Activated CD4-positive, alpha-beta T cell treated with anti-CD3 and anti-CD28 coated beads, Interleukin-10, Interleukin-2, amounts not matched to agents 100 ng/mL and 50 ng/mL, durations not matched to agents 16 hours and 8 hours (primary cell): ENCODE data around the gene MTUS2.
"Not testable (repeated sequence)": the region's sequence is repeated elsewhere in the genome, so short reads cannot be mapped to it uniquely, and the experiment has no call there.

Experiments
- DNase-seq: peaks from one replicate; pipeline ENCODE4 v3.0.0-alpha.2; 2020

The MTUS2 gene

GRCh38 chr13:29345860-29346582, 525.9 kb downstream of the MTUS2 start:
- not testable (repeated sequence) for DNase-seq

GRCh38 chr13:29355029-29355428, 534.9 kb downstream of the MTUS2 start:
- DNase-seq = no peak

GRCh38 chr13:29359181-29359580, 539.0 kb downstream of the MTUS2 start:
- no peak for DNase-seq

- no peak for DNase-seq
These were observed 541.6 kb downstream of the MTUS2 start for GRCh38 chr13:29361716-29362115.

- peak; percentile 66 for DNase-seq
These were observed 542.9 kb downstream of the MTUS2 start for GRCh38 chr13:29362849-29363604.

GRCh38 chr13:29369060-29369743, 549.1 kb downstream of the MTUS2 start:
- peak; percentile 35 for DNase-seq

- no peak for DNase-seq
These were observed 559.1 kb downstream of the MTUS2 start for GRCh38 chr13:29379281-29379680.

GRCh38 chr13:29379865-29380264, 559.7 kb downstream of the MTUS2 start:
- DNase-seq = no peak

GRCh38 chr13:29382021-29382420, 561.9 kb downstream of the MTUS2 start:
- no peak for DNase-seq

GRCh38 chr13:29383476-29383875, 563.3 kb downstream of the MTUS2 start:
- no peak for DNase-seq

- no peak for DNase-seq
These were observed 564.3 kb downstream of the MTUS2 start for GRCh38 chr13:29384466-29384865.

GRCh38 chr13:29384871-29385270, 564.7 kb downstream of the MTUS2 start:
- DNase-seq = no peak

GRCh38 chr13:29386246-29386645, 566.1 kb downstream of the MTUS2 start:
- DNase-seq = no peak

GRCh38 chr13:29390598-29390997, 570.5 kb downstream of the MTUS2 start:
- not testable (repeated sequence) for DNase-seq

GRCh38 chr13:29396446-29396845, 576.3 kb downstream of the MTUS2 start:
- no peak for DNase-seq

GRCh38 chr13:29397265-29397664, 577.1 kb downstream of the MTUS2 start:
- no peak for DNase-seq

GRCh38 chr13:29402166-29402636, 582.1 kb downstream of the MTUS2 start:
- DNase-seq = no peak

GRCh38 chr13:29405401-29405800, 585.3 kb downstream of the MTUS2 start:
- no peak for DNase-seq

GRCh38 chr13:29411481-29411880, 591.3 kb downstream of the MTUS2 start:
- no peak for DNase-seq

GRCh38 chr13:29418026-29418425, 597.9 kb downstream of the MTUS2 start:
- DNase-seq = no peak

- no peak for DNase-seq
These were observed 601.0 kb downstream of the MTUS2 start for GRCh38 chr13:29421118-29421517.

- DNase-seq = no peak
These were observed 601.9 kb downstream of the MTUS2 start for GRCh38 chr13:29422015-29422414.

GRCh38 chr13:29423050-29423449, 602.9 kb downstream of the MTUS2 start:
- no peak for DNase-seq

- no peak for DNase-seq
These were observed 607.8 kb downstream of the MTUS2 start for GRCh38 chr13:29427937-29428309.
